ENCODE measurements around the gene KRT78. TPM values are rescaled to one million over a fixed set of nuclear protein-coding genes. Genes with fewer than 3 reads are reported as not detected.

KRT78 gene
- total RNA-seq, 1 experiment from 2014 or later = not detected

DNA sequence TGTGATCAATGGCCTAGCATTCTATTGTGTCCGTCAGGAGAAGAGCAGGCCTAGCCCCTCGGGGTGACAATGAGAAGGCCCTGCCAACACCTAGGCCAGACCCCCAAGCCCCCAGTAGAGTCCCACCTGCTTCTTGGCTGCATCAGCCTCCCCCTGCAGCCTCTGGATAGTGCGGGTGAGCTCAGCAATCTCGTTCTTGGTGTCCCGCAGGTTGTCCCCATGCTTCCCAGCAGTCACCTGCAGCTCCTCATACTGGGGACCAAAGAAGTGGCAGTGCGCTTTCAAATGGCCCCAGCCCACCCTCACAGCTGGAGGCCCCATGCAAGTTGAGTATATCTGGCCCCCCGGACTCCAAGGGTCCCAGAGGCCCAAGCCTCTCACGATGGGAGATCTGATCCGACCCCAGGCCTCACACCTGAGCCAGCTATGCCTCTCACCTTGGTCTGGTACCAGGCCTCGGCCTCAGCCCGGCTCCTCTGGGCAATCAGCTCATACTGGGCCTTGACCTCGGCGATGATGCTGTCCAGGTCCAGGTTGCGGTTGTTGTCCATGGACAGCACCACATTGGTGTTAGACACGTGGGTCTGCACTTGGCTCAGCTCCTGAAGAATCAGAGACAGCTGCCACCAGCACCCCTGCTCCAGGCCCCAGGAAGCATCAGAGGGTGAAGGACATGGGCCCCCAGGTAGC lies 24.9 kb downstream of the KRT78 start (continued):
- TF ChIP-seq, protein P1, sequence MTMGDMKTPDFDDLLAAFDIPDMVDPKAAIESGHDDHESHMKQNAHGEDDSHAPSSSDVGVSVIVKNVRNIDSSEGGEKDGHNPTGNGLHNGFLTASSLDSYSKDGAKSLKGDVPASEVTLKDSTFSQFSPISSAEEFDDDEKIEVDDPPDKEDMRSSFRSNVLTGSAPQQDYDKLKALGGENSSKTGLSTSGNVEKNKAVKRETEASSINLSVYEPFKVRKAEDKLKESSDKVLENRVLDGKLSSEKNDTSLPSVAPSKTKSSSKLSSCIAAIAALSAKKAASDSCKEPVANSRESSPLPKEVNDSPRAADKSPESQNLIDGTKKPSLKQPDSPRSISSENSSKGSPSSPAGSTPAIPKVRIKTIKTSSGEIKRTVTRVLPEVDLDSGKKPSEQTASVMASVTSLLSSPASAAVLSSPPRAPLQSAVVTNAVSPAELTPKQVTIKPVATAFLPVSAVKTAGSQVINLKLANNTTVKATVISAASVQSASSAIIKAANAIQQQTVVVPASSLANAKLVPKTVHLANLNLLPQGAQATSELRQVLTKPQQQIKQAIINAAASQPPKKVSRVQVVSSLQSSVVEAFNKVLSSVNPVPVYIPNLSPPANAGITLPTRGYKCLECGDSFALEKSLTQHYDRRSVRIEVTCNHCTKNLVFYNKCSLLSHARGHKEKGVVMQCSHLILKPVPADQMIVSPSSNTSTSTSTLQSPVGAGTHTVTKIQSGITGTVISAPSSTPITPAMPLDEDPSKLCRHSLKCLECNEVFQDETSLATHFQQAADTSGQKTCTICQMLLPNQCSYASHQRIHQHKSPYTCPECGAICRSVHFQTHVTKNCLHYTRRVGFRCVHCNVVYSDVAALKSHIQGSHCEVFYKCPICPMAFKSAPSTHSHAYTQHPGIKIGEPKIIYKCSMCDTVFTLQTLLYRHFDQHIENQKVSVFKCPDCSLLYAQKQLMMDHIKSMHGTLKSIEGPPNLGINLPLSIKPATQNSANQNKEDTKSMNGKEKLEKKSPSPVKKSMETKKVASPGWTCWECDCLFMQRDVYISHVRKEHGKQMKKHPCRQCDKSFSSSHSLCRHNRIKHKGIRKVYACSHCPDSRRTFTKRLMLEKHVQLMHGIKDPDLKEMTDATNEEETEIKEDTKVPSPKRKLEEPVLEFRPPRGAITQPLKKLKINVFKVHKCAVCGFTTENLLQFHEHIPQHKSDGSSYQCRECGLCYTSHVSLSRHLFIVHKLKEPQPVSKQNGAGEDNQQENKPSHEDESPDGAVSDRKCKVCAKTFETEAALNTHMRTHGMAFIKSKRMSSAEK (CRISPR knock-in tag; IDR thresholded peaks at IDR 0.05; ENCODE audit: borderline replicate concordance) = no peak
- TF ChIP-seq TP53 (CRISPR knock-in tag; IDR thresholded peaks at IDR 0.05) = no peak
- TF ChIP-seq, protein P2, sequence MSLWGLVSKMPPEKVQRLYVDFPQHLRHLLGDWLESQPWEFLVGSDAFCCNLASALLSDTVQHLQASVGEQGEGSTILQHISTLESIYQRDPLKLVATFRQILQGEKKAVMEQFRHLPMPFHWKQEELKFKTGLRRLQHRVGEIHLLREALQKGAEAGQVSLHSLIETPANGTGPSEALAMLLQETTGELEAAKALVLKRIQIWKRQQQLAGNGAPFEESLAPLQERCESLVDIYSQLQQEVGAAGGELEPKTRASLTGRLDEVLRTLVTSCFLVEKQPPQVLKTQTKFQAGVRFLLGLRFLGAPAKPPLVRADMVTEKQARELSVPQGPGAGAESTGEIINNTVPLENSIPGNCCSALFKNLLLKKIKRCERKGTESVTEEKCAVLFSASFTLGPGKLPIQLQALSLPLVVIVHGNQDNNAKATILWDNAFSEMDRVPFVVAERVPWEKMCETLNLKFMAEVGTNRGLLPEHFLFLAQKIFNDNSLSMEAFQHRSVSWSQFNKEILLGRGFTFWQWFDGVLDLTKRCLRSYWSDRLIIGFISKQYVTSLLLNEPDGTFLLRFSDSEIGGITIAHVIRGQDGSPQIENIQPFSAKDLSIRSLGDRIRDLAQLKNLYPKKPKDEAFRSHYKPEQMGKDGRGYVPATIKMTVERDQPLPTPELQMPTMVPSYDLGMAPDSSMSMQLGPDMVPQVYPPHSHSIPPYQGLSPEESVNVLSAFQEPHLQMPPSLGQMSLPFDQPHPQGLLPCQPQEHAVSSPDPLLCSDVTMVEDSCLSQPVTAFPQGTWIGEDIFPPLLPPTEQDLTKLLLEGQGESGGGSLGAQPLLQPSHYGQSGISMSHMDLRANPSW (CRISPR knock-in tag; conservative IDR thresholded peaks at IDR 0.05; ENCODE audit: low read depth) = no peak
- TF ChIP-seq MXD4 (CRISPR knock-in tag; IDR thresholded peaks at IDR 0.05; ENCODE audit: borderline replicate concordance) = no peak
- TF ChIP-seq SOX15 (CRISPR knock-in tag; IDR thresholded peaks at IDR 0.05) = no peak
- no peak for TF ChIP-seq MYBL2 (CRISPR knock-in tag; IDR thresholded peaks at IDR 0.05)
- TF ChIP-seq ETV6 (CRISPR knock-in tag; IDR thresholded peaks at IDR 0.05) = no peak
- TF ChIP-seq ZNF138 (CRISPR knock-in tag; conservative IDR thresholded peaks at IDR 0.05) = no peak
- TF ChIP-seq, protein P3, sequence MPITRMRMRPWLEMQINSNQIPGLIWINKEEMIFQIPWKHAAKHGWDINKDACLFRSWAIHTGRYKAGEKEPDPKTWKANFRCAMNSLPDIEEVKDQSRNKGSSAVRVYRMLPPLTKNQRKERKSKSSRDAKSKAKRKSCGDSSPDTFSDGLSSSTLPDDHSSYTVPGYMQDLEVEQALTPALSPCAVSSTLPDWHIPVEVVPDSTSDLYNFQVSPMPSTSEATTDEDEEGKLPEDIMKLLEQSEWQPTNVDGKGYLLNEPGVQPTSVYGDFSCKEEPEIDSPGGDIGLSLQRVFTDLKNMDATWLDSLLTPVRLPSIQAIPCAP (CRISPR knock-in tag; IDR thresholded peaks at IDR 0.05) = no peak
- TF ChIP-seq ZNF396 (CRISPR knock-in tag; IDR thresholded peaks at IDR 0.05; ENCODE audit: borderline replicate concordance) = no peak
- TF ChIP-seq, protein P4, sequence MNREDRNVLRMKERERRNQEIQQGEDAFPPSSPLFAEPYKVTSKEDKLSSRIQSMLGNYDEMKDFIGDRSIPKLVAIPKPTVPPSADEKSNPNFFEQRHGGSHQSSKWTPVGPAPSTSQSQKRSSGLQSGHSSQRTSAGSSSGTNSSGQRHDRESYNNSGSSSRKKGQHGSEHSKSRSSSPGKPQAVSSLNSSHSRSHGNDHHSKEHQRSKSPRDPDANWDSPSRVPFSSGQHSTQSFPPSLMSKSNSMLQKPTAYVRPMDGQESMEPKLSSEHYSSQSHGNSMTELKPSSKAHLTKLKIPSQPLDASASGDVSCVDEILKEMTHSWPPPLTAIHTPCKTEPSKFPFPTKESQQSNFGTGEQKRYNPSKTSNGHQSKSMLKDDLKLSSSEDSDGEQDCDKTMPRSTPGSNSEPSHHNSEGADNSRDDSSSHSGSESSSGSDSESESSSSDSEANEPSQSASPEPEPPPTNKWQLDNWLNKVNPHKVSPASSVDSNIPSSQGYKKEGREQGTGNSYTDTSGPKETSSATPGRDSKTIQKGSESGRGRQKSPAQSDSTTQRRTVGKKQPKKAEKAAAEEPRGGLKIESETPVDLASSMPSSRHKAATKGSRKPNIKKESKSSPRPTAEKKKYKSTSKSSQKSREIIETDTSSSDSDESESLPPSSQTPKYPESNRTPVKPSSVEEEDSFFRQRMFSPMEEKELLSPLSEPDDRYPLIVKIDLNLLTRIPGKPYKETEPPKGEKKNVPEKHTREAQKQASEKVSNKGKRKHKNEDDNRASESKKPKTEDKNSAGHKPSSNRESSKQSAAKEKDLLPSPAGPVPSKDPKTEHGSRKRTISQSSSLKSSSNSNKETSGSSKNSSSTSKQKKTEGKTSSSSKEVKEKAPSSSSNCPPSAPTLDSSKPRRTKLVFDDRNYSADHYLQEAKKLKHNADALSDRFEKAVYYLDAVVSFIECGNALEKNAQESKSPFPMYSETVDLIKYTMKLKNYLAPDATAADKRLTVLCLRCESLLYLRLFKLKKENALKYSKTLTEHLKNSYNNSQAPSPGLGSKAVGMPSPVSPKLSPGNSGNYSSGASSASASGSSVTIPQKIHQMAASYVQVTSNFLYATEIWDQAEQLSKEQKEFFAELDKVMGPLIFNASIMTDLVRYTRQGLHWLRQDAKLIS (CRISPR knock-in tag; IDR thresholded peaks at IDR 0.05; ENCODE audit: borderline replicate concordance) = no peak

DNA sequence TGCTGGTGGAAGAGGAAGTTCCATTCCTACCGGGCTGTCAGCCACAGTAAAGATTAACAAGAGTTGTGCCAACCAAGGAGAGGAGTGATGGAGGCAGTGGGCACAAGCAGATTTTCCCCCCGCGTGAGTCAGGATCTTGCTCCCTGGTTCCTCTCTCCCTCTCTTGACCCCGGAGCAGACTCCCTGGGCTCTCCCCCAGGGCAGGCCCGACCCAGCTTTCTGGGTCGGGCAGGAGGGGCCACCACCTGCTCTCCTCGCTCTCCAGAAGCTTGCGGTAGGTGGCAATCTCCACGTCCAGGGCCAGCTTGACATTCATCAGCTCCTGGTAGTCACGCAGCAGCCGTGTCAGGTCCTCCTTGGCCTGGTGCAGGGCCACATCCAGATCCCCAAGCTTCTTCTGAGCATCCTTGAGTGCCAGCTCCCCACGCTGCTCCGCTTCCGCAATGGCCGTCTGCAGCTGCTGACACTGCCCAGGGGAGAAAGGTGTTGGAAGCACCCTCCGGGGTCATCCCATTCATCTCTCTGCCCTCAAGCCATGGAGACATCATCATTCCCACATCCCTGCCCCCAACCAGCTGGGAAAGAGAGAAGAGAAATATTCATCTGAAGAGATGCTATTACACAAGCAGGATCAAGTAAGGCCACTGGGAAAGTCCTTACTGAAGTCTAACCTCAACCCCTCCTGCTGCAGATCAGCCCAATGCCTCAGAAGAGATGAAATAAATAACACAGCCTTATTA lies 25.9 kb downstream of the KRT78 start:
- CTCF ChIA-PET = interaction anchor here (1.0 to 1.3 kb wide), 3 partner anchors 33 to 576 kb away, joined by 3 read pairs; no protein-coding TSS in a partner anchor
- no peaks in the 10 kb centered on the region; the same call in 1 of the 2 replicates for H3K27me3 Mint-ChIP-seq (ENCODE audit: low read depth)
- no peak for ATAC-seq

More for the DNA sequence above, 25.9 kb downstream of the KRT78 start:
- TF ChIP-seq, protein P5, sequence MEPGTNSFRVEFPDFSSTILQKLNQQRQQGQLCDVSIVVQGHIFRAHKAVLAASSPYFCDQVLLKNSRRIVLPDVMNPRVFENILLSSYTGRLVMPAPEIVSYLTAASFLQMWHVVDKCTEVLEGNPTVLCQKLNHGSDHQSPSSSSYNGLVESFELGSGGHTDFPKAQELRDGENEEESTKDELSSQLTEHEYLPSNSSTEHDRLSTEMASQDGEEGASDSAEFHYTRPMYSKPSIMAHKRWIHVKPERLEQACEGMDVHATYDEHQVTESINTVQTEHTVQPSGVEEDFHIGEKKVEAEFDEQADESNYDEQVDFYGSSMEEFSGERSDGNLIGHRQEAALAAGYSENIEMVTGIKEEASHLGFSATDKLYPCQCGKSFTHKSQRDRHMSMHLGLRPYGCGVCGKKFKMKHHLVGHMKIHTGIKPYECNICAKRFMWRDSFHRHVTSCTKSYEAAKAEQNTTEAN (CRISPR knock-in tag; IDR thresholded peaks at IDR 0.05) = no peak
- TF ChIP-seq, protein P6, sequence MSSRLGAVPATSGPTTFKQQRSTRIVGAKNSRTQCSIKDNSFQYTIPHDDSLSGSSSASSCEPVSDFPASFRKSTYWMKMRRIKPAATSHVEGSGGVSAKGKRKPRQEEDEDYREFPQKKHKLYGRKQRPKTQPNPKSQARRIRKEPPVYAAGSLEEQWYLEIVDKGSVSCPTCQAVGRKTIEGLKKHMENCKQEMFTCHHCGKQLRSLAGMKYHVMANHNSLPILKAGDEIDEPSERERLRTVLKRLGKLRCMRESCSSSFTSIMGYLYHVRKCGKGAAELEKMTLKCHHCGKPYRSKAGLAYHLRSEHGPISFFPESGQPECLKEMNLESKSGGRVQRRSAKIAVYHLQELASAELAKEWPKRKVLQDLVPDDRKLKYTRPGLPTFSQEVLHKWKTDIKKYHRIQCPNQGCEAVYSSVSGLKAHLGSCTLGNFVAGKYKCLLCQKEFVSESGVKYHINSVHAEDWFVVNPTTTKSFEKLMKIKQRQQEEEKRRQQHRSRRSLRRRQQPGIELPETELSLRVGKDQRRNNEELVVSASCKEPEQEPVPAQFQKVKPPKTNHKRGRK (CRISPR knock-in tag; IDR thresholded peaks at IDR 0.05; ENCODE audit: borderline replicate concordance) = no peak
- TF ChIP-seq GTF2I (CRISPR knock-in tag; conservative IDR thresholded peaks at IDR 0.05) (no peak), KAT7 (CRISPR knock-in tag; IDR thresholded peaks at IDR 0.05; ENCODE audit: borderline replicate concordance) (no peak), ZNF671 (CRISPR knock-in tag; IDR thresholded peaks at IDR 0.05) (no peak)
- Mint-ChIP-seq H3K36me3 (no peaks in the 10 kb centered on the region), H3K4me1 (peaks cover 7% of the 10 kb centered on the region), H3K4me3 (no peak overlapping the region), H3K27ac (no peak overlapping the region), H3K9me3 (peaks cover 6% of the 10 kb centered on the region)
- POLR2A ChIA-PET = no interaction called here
- no peak for DNase-seq (ENCODE audit: low spot score)

Measured in WTC11 (cell line).